Medulla oblongata (tissue), 1 donor: Measurements from ENCODE around the gene CHML.

Source experiments
- DNase-seq: peaks from one replicate; pipeline ENCODE4 v3.0.0-alpha.2; 2015; ENCODE audit errors: extremely low spot score

Gene CHML

GRCh38 chr1:241590719-241591118 is 49.5 kb downstream of the CHML start:
- DNase-seq: no peak
